Thoracic aorta (tissue), 2 donors: ENCODE results near the gene PRR14. TPM values are rescaled to one million over a fixed set of nuclear protein-coding genes. Genes with fewer than 3 reads are reported as not detected.
A peak's percentile ranks its signal among the peaks of the same experiment; 100 is the strongest.
"Not testable (repeated sequence)": the region's sequence is repeated elsewhere in the genome, so short reads cannot be mapped to it uniquely, and the experiment has no call there.

ENCODE experiments used
- ATAC-seq: fragments of 150-250 bp; one replicate; pipeline ENCODE4 v1.8.0; 2017; ENCODE audit warnings: low read depth; ENCODE audit not compliant: insufficient number of reproducible peaks, low FRiP score
- DNase-seq: peaks from one replicate; pipeline ENCODE4 v3.0.0-alpha.2; 2020; ENCODE audit warnings: low spot score
- H3K27ac ChIP-seq, 2 donors: fragments of 200-600 bp; sonication (generic); 1 replicate in 1 of 2; 2 replicates in 1 of 2; pipeline ENCODE4 v1.5.1; 2016; ENCODE audit warnings: mild to moderate bottlenecking in 2 of 2, moderate library complexity in 2 of 2
- H3K27me3 ChIP-seq: fragments of 200-600 bp; sonication (generic); replicated peaks from 2 replicates; pipeline ENCODE4 v1.6.0; 2016; ENCODE audit warnings: mild to moderate bottlenecking; ENCODE audit not compliant: insufficient read depth
- H3K36me3 ChIP-seq: fragments of 200-600 bp; sonication (generic); one replicate; pipeline ENCODE4 v1.5.1; 2016
- H3K4me1 ChIP-seq, 2 donors: fragments of 200-600 bp; sonication (generic); 1 replicate in 1 of 2; 2 replicates in 1 of 2; pipeline versions ENCODE4 v1.5.1 to v1.6.0; 2016; ENCODE audit warnings: low read depth in 2 of 2, mild to moderate bottlenecking in 1 of 2; ENCODE audit not compliant: control insufficient read depth in 1 of 2
- H3K4me3 ChIP-seq: fragments of 200-600 bp; sonication (generic); 2 replicates; pipeline ENCODE4 v1.5.1; 2016; ENCODE audit warnings: mild to moderate bottlenecking
- H3K9me3 ChIP-seq: fragments of 200-600 bp; sonication (generic); 2 replicates; pipeline ENCODE4 v1.5.1; 2016
- CTCF ChIP-seq: fragments of 200-600 bp; sonication (generic); IDR thresholded peaks from one replicate; pipeline ENCODE4 v1.5.1; 2019; ENCODE audit warnings: antibody characterized with exemption
- total RNA-seq, 2 donors: library from RNA; depleted of rRNA; stranded (reverse); fragments of >200 nt; gene quantifications; one replicate each; pipeline versions ENCODE4 v1.1.0 to v1.2.3, GENCODE V29; 2016

Gene PRR14
- total RNA-seq, 2 donors from 2014 or later = 46.1 to 57.0 TPM

- ATAC-seq (no peak), DNase-seq (no peak)
- peaks cover 37% of the 10 kb centered on the region for H3K36me3 ChIP-seq
- no peaks in the 10 kb centered on the region for H3K9me3 ChIP-seq
- H3K4me3 ChIP-seq = no peak overlapping the region
- H3K4me1 ChIP-seq = peaks cover 10 to 25% of the 10 kb centered on the region in 2 donors
- H3K27ac ChIP-seq = peak overlapping the region in 1 of 2 donors; percentile 21
- TF ChIP-seq CTCF = no peak
- no peaks in the 10 kb centered on the region for H3K27me3 ChIP-seq
Measured at GRCh38 chr16:30700491-30700890, 49.7 kb downstream of the PRR14 start.

GRCh38 chr16:30700971-30701370, 50.2 kb downstream of the PRR14 start:
- no peak for DNase-seq
- TF ChIP-seq CTCF = no peak
- Histone ChIP-seq H3K27me3 (no peaks in the 10 kb centered on the region), H3K4me1 (peaks cover 10 to 25% of the 10 kb centered on the region in 2 donors), H3K4me3 (no peak overlapping the region), H3K27ac (peak overlapping the region in 1 of 2 donors; percentile 21), H3K36me3 (peaks cover 42% of the 10 kb centered on the region), H3K9me3 (no peaks in the 10 kb centered on the region)
- no peak for ATAC-seq

GRCh38 chr16:30703071-30703470, 52.3 kb downstream of the PRR14 start:
- not testable (repeated sequence) for H3K27me3 ChIP-seq, DNase-seq, ATAC-seq, H3K27ac ChIP-seq, H3K4me3 ChIP-seq, H3K9me3 ChIP-seq
- peaks cover 7 to 17% of the 10 kb centered on the region in 2 donors for H3K4me1 ChIP-seq
- peaks cover 60% of the 10 kb centered on the region for H3K36me3 ChIP-seq

- peaks cover 68% of the 10 kb centered on the region for H3K36me3 ChIP-seq
- H3K27me3 ChIP-seq = no peaks in the 10 kb centered on the region
- TF ChIP-seq CTCF = no peak
- H3K4me1 ChIP-seq = peaks cover 7 to 17% of the 10 kb centered on the region in 2 donors
- no peak overlapping the region for H3K4me3 ChIP-seq
- no peaks in the 10 kb centered on the region for H3K9me3 ChIP-seq
- H3K27ac ChIP-seq = no peak overlapping the region
- ATAC-seq (no peak), DNase-seq (no peak)
Measured at GRCh38 chr16:30703971-30704370, 53.2 kb downstream of the PRR14 start.

Other genes starting within 250 kb of the PRR14 start
- 10 to 100 TPM; 21.8 to 25.7 TPM for gene ZNF771, start 243.4 kb upstream of the PRR14 start, total RNA-seq
- 10 to 100 TPM; 16.7 to 24.0 TPM for gene DCTPP1, start 220.9 kb upstream of the PRR14 start, total RNA-seq
- 10 to 100 TPM; 18.1 to 30.3 TPM for gene SEPHS2, start 205.1 kb upstream of the PRR14 start, total RNA-seq
- gene ITGAL, start 178.2 kb upstream of the PRR14 start, total RNA-seq = 1 to 10 TPM; 3.2 to 5.4 TPM
- gene ZNF768, start 124.4 kb upstream of the PRR14 start, total RNA-seq = 10 to 100 TPM; 25.0 to 36.3 TPM
- 10 to 100 TPM; 16.8 to 18.3 TPM for gene ZNF747, start 116.1 kb upstream of the PRR14 start, total RNA-seq
- 1 to 10 TPM; 8.5 to 9.6 TPM for gene ZNF764, start 92.6 kb upstream of the PRR14 start, total RNA-seq
- gene ZNF688, start 79.2 kb upstream of the PRR14 start, total RNA-seq = 10 to 100 TPM in 1 of 2 donors, 1 to 10 TPM in 1; 9.2 to 24.2 TPM
- gene ZNF785, start 65.3 kb upstream of the PRR14 start, total RNA-seq = 10 to 100 TPM; 10.9 to 15.6 TPM
- 10 to 100 TPM in 1 of 2 donors, 1 to 10 TPM in 1; 7.4 to 17.0 TPM for gene ZNF689, start 40.6 kb upstream of the PRR14 start, total RNA-seq
- gene FBRS, start 7.5 kb downstream of the PRR14 start, total RNA-seq = 100 to 1,000 TPM in 1 of 2 donors, 10 to 100 TPM in 1; 39.3 to 160 TPM
- gene SRCAP, start 48.2 kb downstream of the PRR14 start, total RNA-seq = 10 to 100 TPM; 39.9 to 86.1 TPM
- gene PHKG2, start 97.5 kb downstream of the PRR14 start, total RNA-seq = 10 to 100 TPM; 25.6 to 26.4 TPM
- 1 to 10 TPM in 1 of 2 donors, under 1 TPM in 1; 0.27 to 1.2 TPM for gene CFAP119, start 111.1 kb downstream of the PRR14 start, total RNA-seq
- 100 to 1,000 TPM; 109 to 112 TPM for gene RNF40, start 111.4 kb downstream of the PRR14 start, total RNA-seq
- 10 to 100 TPM; 10.7 to 18.8 TPM for gene ZNF629, start 136.2 kb downstream of the PRR14 start, total RNA-seq
- 10 to 100 TPM; 35.6 to 55.2 TPM for gene BCL7C, start 243.1 kb downstream of the PRR14 start, total RNA-seq
- 1 to 10 TPM; 3.8 TPM for gene CTF1, start 245.7 kb downstream of the PRR14 start, total RNA-seq